Mucosa of descending colon (tissue), 3 donors: ENCODE data around the gene MEPCE. TPM values are rescaled to one million over a fixed set of nuclear protein-coding genes. Genes with fewer than 3 reads are reported as not detected.

Source experiments
- ATAC-seq: fragments of 200-7000 bp; cut with Tn5 transposase; one replicate; pipeline ENCODE4 v1.9.1; 2020; ENCODE audit warnings: mild to moderate bottlenecking, moderate library complexity
- DNase-seq, 3 donors: peaks; one replicate each; pipeline ENCODE4 v3.0.0-alpha.2; 2020
- H3K36me3 ChIP-seq: fragments of 200-600 bp; one replicate; pipeline ENCODE4 v1.8.0; 2021; ENCODE audit warnings: low read depth, mild to moderate bottlenecking
- H3K4me1 ChIP-seq: fragments of 200-600 bp; one replicate; pipeline ENCODE4 v1.8.0; 2021; ENCODE audit warnings: low read depth, mild to moderate bottlenecking
- H3K4me3 ChIP-seq: fragments of 200-600 bp; one replicate; pipeline ENCODE4 v1.8.0; 2021; ENCODE audit warnings: mild to moderate bottlenecking
- H3K9me3 ChIP-seq: fragments of 200-600 bp; one replicate; pipeline ENCODE4 v1.8.0; 2021; ENCODE audit warnings: mild to moderate bottlenecking
- CTCF ChIP-seq: fragments of 200-600 bp; IDR thresholded peaks from one replicate; pipeline ENCODE4 v1.8.0; 2022; ENCODE audit warnings: antibody characterized with exemption, mild to moderate bottlenecking
- intact Hi-C, 2 donors: fragments of 100-400 bp; cut with DNase I in 1 of 2; cut with micrococcal nuclease in 1 of 2; formaldehyde crosslinking; loops; one replicate each; pipeline versions ENCODE4 v1.11.0 to v1.11.1; 2022; cut with DNase I, micrococcal nuclease
- total RNA-seq, 3 donors: library from RNA; stranded (reverse); fragmentation: NEBNext Ultra II Directional in 2 of 3; extraction: Animal tissue kit (Norgen Biotek cat#: 25700) in 2 of 3; gene quantifications; one replicate each; pipeline versions ENCODE4 v1.2.1 to v1.2.4, GENCODE V29; 2021 to 2023
- donor health status: DM: no; HTN: no; CAD: no; lungs with moderate emphysema.
- donor health status: DM: no; HTN: no; CAD: no.
- donor health status: DM: no; HTN: yes; CAD: no.

Gene MEPCE
- total RNA-seq, 3 donors from 2014 or later = 29.3 to 46.8 (median 35.2) TPM

DNA sequence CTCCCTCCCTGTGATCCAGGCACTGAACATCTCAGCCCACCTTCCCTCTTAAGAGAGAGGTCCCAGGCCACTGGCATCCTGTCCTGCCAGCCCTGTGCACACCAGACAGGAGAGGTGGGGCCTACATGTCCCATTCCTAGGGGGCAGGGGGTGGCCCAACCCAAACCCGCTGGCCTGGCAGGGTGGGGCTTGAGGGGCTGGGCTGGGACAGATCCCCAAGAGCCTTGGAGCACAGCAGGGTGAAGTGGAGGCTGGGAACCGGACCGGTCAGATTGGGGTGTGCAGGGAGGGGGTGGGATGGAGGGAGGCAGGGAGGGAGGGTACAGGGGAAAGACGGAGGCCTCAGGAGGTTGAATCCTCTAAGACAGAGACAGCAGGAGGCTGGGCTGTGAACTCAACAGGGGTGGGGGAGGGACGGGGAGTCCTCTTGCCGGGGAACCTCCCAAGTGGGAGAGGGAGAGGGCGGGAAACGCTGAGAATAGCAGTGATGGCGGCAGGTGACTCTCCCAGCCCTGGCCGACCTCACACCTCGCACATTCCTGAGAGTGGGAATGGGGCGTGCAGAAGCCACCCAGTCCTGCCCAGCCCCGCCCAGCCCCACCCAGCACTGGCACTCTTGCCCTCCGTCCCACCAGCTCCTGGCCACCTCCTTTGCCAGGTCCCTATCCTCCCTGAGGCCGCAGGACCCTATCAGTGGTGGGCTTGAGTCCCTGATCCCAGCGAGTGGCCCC, 42.7 kb downstream of the MEPCE start:
- peaks cover 36% of the 10 kb centered on the region for H3K4me1 ChIP-seq
- H3K36me3 ChIP-seq = peaks cover 3% of the 10 kb centered on the region
- intact Hi-C loops = loop anchor here (5.0 to 10.0 kb wide), 3 partner anchors 83 to 220 kb away; partner anchors contain the start of gene GIGYF1 (in 1 of the 2)

GRCh38 chr7:100472854-100473499, 43.3 kb downstream of the MEPCE start:
- no peak overlapping the region for H3K4me3 ChIP-seq
- DNase-seq (no peak), ATAC-seq (no peak)
- no peaks in the 10 kb centered on the region for H3K9me3 ChIP-seq
- TF ChIP-seq CTCF = no peak
- peaks cover 3% of the 10 kb centered on the region for H3K36me3 ChIP-seq
- peaks cover 41% of the 10 kb centered on the region for H3K4me1 ChIP-seq
- intact Hi-C loops = loop anchor here (5.0 to 10.0 kb wide), 3 partner anchors 82 to 219 kb away; partner anchors contain the start of gene GIGYF1 (in 1 of the 2)

More for the DNA sequence above, 42.7 kb downstream of the MEPCE start:
- TF ChIP-seq CTCF = no peak
- no peak for DNase-seq
- Histone ChIP-seq H3K4me3 (no peak overlapping the region), H3K9me3 (no peaks in the 10 kb centered on the region)
- ATAC-seq = peak; percentile 10

DNA sequence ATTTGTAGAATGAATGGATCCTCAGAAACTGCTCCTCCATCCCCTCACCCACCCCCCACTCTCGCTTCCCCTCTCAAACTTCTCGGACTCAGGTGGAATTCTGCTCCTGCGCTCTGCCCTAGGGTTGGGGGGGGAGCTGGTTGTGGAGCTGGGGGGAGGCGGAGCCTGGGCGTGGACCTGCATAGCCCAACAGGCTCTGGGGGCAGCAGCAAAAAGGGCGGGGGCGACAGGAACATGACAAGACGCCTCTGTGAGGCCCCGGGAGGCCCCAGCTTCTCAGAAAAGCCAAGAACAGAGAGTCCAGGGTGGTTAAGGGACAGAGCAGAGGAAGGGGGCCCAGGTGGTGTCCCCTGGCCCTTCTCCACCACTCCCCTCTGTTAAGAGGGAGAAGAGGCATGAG, 45.9 kb downstream of the MEPCE start:
- Histone ChIP-seq H3K9me3 (no peaks in the 10 kb centered on the region), H3K4me1 (peaks cover 41% of the 10 kb centered on the region), H3K36me3 (peaks cover 3% of the 10 kb centered on the region), H3K4me3 (no peak overlapping the region)
- no peak for TF ChIP-seq CTCF
- DNase-seq = peak in 1 of 3 donors; percentile 58
- no peak for ATAC-seq
- intact Hi-C loops = loop anchor here (10.0 kb wide), 2 partner anchors 79 to 209 kb away; no protein-coding TSS in a partner anchor

DNA sequence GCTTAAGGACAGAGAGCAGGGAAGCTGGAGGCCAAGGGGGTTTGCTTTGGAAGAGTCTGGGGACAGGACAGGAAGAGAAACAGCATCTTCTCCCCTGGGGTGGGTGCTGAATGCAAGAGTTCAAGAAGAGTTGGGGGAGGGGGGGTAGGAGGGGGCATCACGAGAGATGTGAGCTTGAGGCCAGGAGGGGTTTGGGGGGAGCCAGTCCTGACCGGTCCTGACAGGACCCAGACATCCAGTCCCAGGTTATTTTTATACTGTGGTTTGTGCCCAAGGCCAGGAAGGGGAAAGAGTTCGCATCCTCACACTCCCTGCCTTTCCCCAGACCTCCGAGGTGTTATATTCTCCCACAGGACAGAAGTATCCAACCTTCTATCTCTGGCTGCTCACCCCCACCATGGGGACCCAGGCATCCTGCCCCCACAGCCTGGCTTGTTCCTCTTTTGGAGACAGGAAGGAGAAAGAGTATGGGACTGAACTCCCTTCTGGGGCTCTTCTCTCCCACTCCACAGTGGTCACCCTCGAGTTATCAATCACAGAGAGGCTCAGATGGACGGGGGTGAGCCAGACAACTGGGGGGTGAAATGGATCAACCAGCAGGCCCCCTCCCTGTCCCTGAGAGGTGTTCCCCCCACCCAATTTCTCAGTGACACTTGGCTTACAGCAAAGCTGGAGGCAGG, 46.6 kb downstream of the MEPCE start:
- intact Hi-C loops = loop anchor here (10.0 kb wide), 2 partner anchors 79 to 209 kb away; no protein-coding TSS in a partner anchor
- no peak overlapping the region for H3K4me3 ChIP-seq
- no peak for DNase-seq
- H3K36me3 ChIP-seq = peaks cover 3% of the 10 kb centered on the region
- no peak for TF ChIP-seq CTCF
- peaks cover 41% of the 10 kb centered on the region for H3K4me1 ChIP-seq
- no peaks in the 10 kb centered on the region for H3K9me3 ChIP-seq
- ATAC-seq = no peak
